MM.1S (cell line): ENCODE results near the gene ZNF609.

ENCODE experiments used
- DNase-seq: peaks from one replicate; pipeline ENCODE4 v3.0.0-alpha.2; 2015
- H2AFZ ChIP-seq: fragments of 300-600 bp; sonication (generic); 2 replicates; pipeline ENCODE4 v1.6.0; 2016; ENCODE audit warnings: antibody characterized with exemption, low read length
- H3F3A ChIP-seq: fragments of 300-600 bp; sonication (generic); 2 replicates; pipeline ENCODE4 v1.6.1; 2016; ENCODE audit warnings: mild to moderate bottlenecking, antibody characterized with exemption, low read length, moderate library complexity, mixed read lengths; ENCODE audit not compliant: insufficient read depth
- H3K27ac ChIP-seq: fragments of 300-600 bp; sonication (generic); 2 replicates; pipeline ENCODE4 v1.5.1; 2016; ENCODE audit warnings: mild to moderate bottlenecking, low read length
- H3K27me3 ChIP-seq: fragments of 300-600 bp; sonication (generic); replicated peaks from 2 replicates; pipeline ENCODE4 v1.6.0; 2016; ENCODE audit warnings: low read length; ENCODE audit not compliant: insufficient read depth
- H3K36me3 ChIP-seq: fragments of 300-600 bp; sonication (generic); replicated peaks from 2 replicates; pipeline ENCODE4 v1.6.1; 2016; ENCODE audit warnings: mild to moderate bottlenecking, low read length, mixed read lengths; ENCODE audit not compliant: insufficient read depth
- H3K4me1 ChIP-seq: fragments of 300-600 bp; sonication (generic); 2 replicates; pipeline ENCODE4 v1.6.1; 2016; ENCODE audit warnings: low read length, mixed read lengths
- H3K4me2 ChIP-seq: fragments of 300-600 bp; sonication (generic); 2 replicates; pipeline ENCODE4 v1.6.0; 2016; ENCODE audit warnings: low read depth, low read length
- H3K4me3 ChIP-seq: fragments of 300-600 bp; sonication (generic); 2 replicates; pipeline ENCODE4 v1.5.1; 2016; ENCODE audit warnings: low read length, mixed read lengths
- H3K79me2 ChIP-seq: fragments of 300-600 bp; sonication (generic); 2 replicates; pipeline ENCODE4 v1.6.1; 2016; ENCODE audit warnings: mixed run types, low read length, mixed read lengths
- H3K9ac ChIP-seq: fragments of 300-600 bp; sonication (generic); 2 replicates; pipeline ENCODE4 v1.6.1; 2016; ENCODE audit warnings: low read length, mixed read lengths
- H3K9me2 ChIP-seq: fragments of 300-600 bp; sonication (generic); replicated peaks from 2 replicates; pipeline ENCODE4 v1.6.1; 2016; ENCODE audit warnings: mild to moderate bottlenecking, low read length, mixed read lengths; ENCODE audit not compliant: insufficient read depth
- H3K9me3 ChIP-seq: fragments of 300-600 bp; sonication (generic); replicated peaks from 2 replicates; pipeline ENCODE4 v1.6.1; 2016; ENCODE audit warnings: mild to moderate bottlenecking, low read length, mixed read lengths; ENCODE audit not compliant: insufficient read depth
- H4K20me1 ChIP-seq: fragments of 300-600 bp; sonication (generic); 2 replicates; pipeline ENCODE4 v1.6.1; 2016; ENCODE audit warnings: mild to moderate bottlenecking, low read length, moderate library complexity, mixed read lengths; ENCODE audit not compliant: insufficient read depth
- CTCF ChIP-seq: fragments of 300-600 bp; sonication (generic); IDR thresholded peaks from 2 replicates; pipeline ENCODE4 v1.5.1; 2016; ENCODE audit warnings: antibody characterized with exemption, low read length, mixed read lengths
- EZH2 ChIP-seq: fragments of 300-600 bp; sonication (generic); optimal IDR thresholded peaks from 2 replicates; pipeline ENCODE3; 2017; ENCODE audit warnings: low read depth, mild to moderate bottlenecking, antibody characterized with exemption, low read length, mixed read lengths
- EZH2phosphoT487 ChIP-seq: fragments of 300-600 bp; sonication (generic); IDR thresholded peaks from 2 replicates; pipeline ENCODE4 v1.6.1; 2018; ENCODE audit warnings: antibody characterized with exemption, low read length

ZNF609 gene

GRCh38 chr15:64656508-64656907, 196.1 kb downstream of the ZNF609 start:
- no peaks in the 10 kb centered on the region for H4K20me1 ChIP-seq
- H3K27ac ChIP-seq: no peak overlapping the region
- H3K9ac ChIP-seq: no peak overlapping the region
- H3K79me2 ChIP-seq: peaks cover 6% of the 10 kb centered on the region; the same call in 1 of the 2 replicates
- no peaks in the 10 kb centered on the region for H3K36me3 ChIP-seq
- H3F3A ChIP-seq: peaks cover 6% of the 10 kb centered on the region
- H2AFZ ChIP-seq: no peak overlapping the region
- no peak overlapping the region for H3K4me2 ChIP-seq
- DNase-seq: no peak
- no peaks in the 10 kb centered on the region; the same call in 1 of the 2 replicates for H3K4me1 ChIP-seq
- H3K27me3 ChIP-seq: no peaks in the 10 kb centered on the region
- H3K9me3 ChIP-seq: no peaks in the 10 kb centered on the region
- H3K4me3 ChIP-seq: no peak overlapping the region
- H3K9me2 ChIP-seq: no peaks in the 10 kb centered on the region
- no peak for TF ChIP-seq EZH2phosphoT487

- H3K36me3 ChIP-seq: no peaks in the 10 kb centered on the region
- H3K27ac ChIP-seq: no peak overlapping the region
- H4K20me1 ChIP-seq: no peaks in the 10 kb centered on the region
- no peak overlapping the region for H3K9ac ChIP-seq
- H3K9me2 ChIP-seq: no peaks in the 10 kb centered on the region
- no peak overlapping the region for H2AFZ ChIP-seq
- no peaks in the 10 kb centered on the region for H3K4me1 ChIP-seq
- DNase-seq: no peak
- H3K27me3 ChIP-seq: no peaks in the 10 kb centered on the region
- H3K9me3 ChIP-seq: no peaks in the 10 kb centered on the region
- H3K4me3 ChIP-seq: no peak overlapping the region
- H3K79me2 ChIP-seq: no peaks in the 10 kb centered on the region
- H3F3A ChIP-seq: no peaks in the 10 kb centered on the region
- no peak for TF ChIP-seq CTCF
- no peak for TF ChIP-seq EZH2
- TF ChIP-seq EZH2phosphoT487: no peak
- no peak overlapping the region for H3K4me2 ChIP-seq
These were observed 204.8 kb downstream of the ZNF609 start for GRCh38 chr15:64665179-64665578.

- no peaks in the 10 kb centered on the region for H3K36me3 ChIP-seq
- no peak for DNase-seq
- no peaks in the 10 kb centered on the region for H3K9me3 ChIP-seq
- H3K4me2 ChIP-seq: no peak overlapping the region
- no peak overlapping the region for H3K9ac ChIP-seq
- H3K27ac ChIP-seq: no peak overlapping the region
- no peaks in the 10 kb centered on the region for H3F3A ChIP-seq
- no peaks in the 10 kb centered on the region for H3K4me1 ChIP-seq
- H3K27me3 ChIP-seq: no peaks in the 10 kb centered on the region
- no peaks in the 10 kb centered on the region for H3K9me2 ChIP-seq
- no peak for TF ChIP-seq EZH2
- TF ChIP-seq CTCF: no peak
- TF ChIP-seq EZH2phosphoT487: no peak
- no peak overlapping the region for H2AFZ ChIP-seq
- H4K20me1 ChIP-seq: no peaks in the 10 kb centered on the region
- H3K4me3 ChIP-seq: no peak overlapping the region
- no peaks in the 10 kb centered on the region for H3K79me2 ChIP-seq
These were observed 207.4 kb downstream of the ZNF609 start for GRCh38 chr15:64667736-64668161.

GRCh38 chr15:64673866-64674265, 213.5 kb downstream of the ZNF609 start:
- Histone ChIP-seq H3K27me3 (no peaks in the 10 kb centered on the region), H3K4me3 (no peak overlapping the region), H3K4me1 (no peaks in the 10 kb centered on the region), H4K20me1 (no peaks in the 10 kb centered on the region), H3K27ac (no peak overlapping the region), H3K9me2 (no peaks in the 10 kb centered on the region), H3K4me2 (no peak overlapping the region), H2AFZ (no peak overlapping the region), H3K9ac (no peak overlapping the region), H3K9me3 (no peaks in the 10 kb centered on the region), H3K36me3 (0 out of 2 replicates have a peak, but pooled peaks cover 8% of the 10 kb centered on the region), H3F3A (no peaks in the 10 kb centered on the region), H3K79me2 (no peaks in the 10 kb centered on the region)
- no peak for DNase-seq
- no peak for TF ChIP-seq EZH2
- TF ChIP-seq EZH2phosphoT487: no peak
- no peak for TF ChIP-seq CTCF
